IgD-negative memory B cell (primary cell): ENCODE data around the gene CNNM4. TPM values are rescaled to one million over a fixed set of nuclear protein-coding genes. Genes with fewer than 3 reads are reported as not detected.

Experiments
- H3K27ac Mint-ChIP-seq, 3 donors: one replicate each; pipeline ENCODE4 v1.8.0; 2020 to 2022; ENCODE audit warnings: mild to moderate bottlenecking in 3 of 3, mixed read lengths in 3 of 3, moderate library complexity in 1 of 3
- H3K27me3 Mint-ChIP-seq: one replicate; pipeline ENCODE4 v1.8.0; 2021; ENCODE audit warnings: mixed read lengths
- H3K36me3 Mint-ChIP-seq: one replicate; pipeline ENCODE4 v1.8.0; 2020; ENCODE audit warnings: mild to moderate bottlenecking, mixed read lengths
- H3K4me1 Mint-ChIP-seq, 3 donors: one replicate each; pipeline ENCODE4 v1.8.0; 2020 to 2022; ENCODE audit warnings: mixed read lengths in 3 of 3, mild to moderate bottlenecking in 1 of 3
- H3K4me3 Mint-ChIP-seq, 4 donors: one replicate each; pipeline ENCODE4 v1.8.0; 2020 to 2022; ENCODE audit warnings: mild to moderate bottlenecking in 4 of 4, mixed read lengths in 4 of 4, moderate library complexity in 3 of 4
- H3K9me3 Mint-ChIP-seq, 3 donors: one replicate each; pipeline ENCODE4 v1.8.0; 2020 to 2021; ENCODE audit warnings: mixed read lengths in 3 of 3, mild to moderate bottlenecking in 1 of 3
- polyA plus RNA-seq: library from polyadenylated mRNA; unstranded; fragments of 300-500 nt; fragmentation: Illumina TruSeq; gene quantifications from one replicate; pipeline ENCODE4 v1.2.3, GENCODE V29; 2021

The CNNM4 gene
- polyA plus RNA-seq, 1 donor from 2014 or later = 7.9 TPM

DNA sequence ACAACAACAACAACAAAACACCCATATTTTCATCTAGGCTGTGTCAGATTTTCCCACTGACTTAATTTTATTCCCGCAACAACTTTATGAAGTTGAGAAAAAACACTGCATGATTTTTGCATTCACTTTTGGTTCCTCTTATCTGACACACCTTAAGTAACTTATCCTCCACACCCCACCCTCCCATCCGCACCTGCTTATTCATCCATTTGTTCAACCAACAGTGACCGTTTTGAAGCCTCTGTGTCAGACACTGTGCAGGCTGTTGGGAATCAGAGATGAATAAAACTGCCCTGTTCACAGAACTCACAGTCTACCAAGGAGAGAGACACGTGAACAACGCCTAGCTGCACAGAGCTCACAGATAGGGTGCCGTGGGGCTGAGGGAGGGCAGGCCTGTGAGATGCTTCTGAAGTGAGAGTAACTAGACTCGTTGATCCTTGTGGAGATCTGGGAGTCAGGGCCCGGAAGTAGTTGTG, 7.4 kb downstream of the CNNM4 start:
- Mint-ChIP-seq H3K9me3 (no peaks in the 10 kb centered on the region), H3K27me3 (no peaks in the 10 kb centered on the region), H3K36me3 (peaks cover 8% of the 10 kb centered on the region), H3K27ac (peak overlapping the region; percentile 85 to 94 (median 89)), H3K4me3 (peak overlapping the region; percentile 75 to 95 (median 78)), H3K4me1 (peaks cover 31 to 60% (median 45%) of the 10 kb centered on the region in 3 donors)

DNA sequence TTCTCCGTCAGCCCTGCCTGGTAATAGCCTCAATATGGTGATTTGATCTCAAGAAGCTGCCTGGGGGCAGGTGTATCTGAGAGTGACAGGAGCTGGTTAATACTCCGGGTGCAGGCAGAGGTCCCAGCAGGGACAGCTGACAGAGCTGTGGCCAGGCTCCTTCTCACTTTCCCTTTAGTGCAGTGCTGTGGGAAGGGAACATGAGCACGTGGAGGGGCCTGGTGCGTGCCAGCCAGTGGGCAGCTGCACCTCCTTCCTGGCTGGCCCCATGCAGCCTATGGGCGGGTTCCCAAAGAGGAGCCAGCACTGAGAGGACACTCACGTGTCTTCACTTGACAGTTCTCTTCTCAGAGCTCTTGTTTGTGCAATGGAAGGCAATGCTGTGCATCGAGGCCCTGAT, 9.1 kb downstream of the CNNM4 start:
- peak overlapping the region; percentile 52 to 82 (median 67) for H3K27ac Mint-ChIP-seq
- peak overlapping the region in 1 of 4 donors; percentile 46 for H3K4me3 Mint-ChIP-seq
- no peaks in the 10 kb centered on the region for H3K27me3 Mint-ChIP-seq
- peaks cover 26 to 59% (median 42%) of the 10 kb centered on the region in 3 donors for H3K4me1 Mint-ChIP-seq
- H3K36me3 Mint-ChIP-seq = peaks cover 8% of the 10 kb centered on the region
- H3K9me3 Mint-ChIP-seq = no peaks in the 10 kb centered on the region

DNA sequence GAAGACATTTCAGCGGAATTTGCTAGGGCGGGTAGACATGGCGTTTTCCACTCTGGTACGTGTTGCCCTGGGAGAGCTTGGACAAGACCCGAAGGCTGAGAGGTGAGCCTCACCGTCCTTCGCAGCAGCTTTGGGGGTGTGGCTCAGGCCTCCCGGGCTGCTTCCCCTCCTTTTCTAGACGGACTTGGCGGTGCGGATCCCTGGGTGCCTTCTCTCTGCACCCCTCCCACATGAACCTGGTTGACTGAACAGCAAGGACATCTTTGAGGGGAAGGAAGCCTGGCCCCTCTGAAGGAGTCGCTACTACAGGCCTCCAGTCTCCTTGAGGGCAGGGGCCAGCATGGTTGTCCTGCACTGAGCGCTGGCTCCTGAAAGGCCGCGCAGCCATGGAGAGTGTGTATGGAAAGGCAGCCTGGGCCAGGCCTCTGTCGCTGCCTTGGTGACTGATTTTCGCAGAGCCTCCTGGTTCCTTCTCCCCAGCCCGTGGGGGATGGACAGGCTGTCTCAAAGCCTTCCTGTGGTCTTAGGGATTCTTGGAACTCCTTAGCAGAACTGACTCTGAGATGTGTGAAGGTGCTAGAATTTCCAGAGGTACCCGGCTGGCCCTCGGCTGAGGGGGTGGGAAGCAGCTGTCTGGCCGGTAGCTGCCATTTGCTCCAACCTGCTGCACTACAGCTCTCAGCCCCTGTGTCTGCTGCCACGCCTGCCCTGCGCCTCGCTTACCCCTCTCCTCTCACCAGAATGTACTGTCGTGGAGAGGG, 9.9 kb downstream of the CNNM4 start:
- H3K27ac Mint-ChIP-seq = peak overlapping the region; percentile 52 to 82 (median 67)
- H3K36me3 Mint-ChIP-seq = peaks cover 8% of the 10 kb centered on the region
- no peaks in the 10 kb centered on the region for H3K9me3 Mint-ChIP-seq
- no peaks in the 10 kb centered on the region for H3K27me3 Mint-ChIP-seq
- peaks cover 33 to 61% (median 45%) of the 10 kb centered on the region in 3 donors for H3K4me1 Mint-ChIP-seq
- peak overlapping the region in 2 of 4 donors; percentile 23 to 46 for H3K4me3 Mint-ChIP-seq

DNA sequence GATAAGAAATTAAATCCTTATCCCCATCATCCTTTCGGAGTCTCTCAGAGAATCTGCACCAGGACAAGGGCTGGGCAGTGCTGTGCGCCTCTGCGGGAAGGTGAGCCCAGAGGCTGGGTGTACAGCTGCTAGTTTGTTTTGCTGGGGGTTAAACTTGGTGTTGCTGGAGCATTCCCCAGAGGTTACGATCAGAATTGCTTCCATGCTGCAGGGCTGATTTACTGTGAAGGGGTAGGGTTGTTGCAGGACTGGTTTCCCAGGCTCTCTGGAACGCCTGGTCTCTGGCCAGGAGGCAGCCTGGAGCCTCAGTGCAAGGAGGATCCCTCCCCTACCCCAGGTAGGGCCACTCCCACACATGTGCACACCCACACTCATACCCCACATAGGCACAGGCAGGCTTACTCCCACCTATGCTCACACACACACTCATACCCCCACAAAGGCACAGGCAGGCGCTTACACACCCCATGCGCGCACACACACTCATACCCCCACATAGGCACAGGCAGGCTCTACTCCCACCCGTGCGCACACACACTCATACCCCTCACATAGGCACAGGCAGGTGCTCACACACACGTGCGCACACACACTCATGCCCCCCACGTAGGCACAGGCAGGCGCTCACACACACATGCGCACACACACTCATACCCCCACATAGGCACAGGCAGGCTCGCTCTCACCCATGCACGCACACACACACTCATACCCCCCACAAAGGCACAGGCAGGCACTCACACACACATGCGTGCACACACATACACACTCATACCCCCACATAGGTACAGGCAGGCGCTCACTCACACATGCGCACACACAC, 11.3 kb downstream of the CNNM4 start:
- H3K27ac Mint-ChIP-seq = peak overlapping the region in 2 of 3 donors; percentile 4 to 83
- peaks cover 30 to 55% (median 36%) of the 10 kb centered on the region in 3 donors for H3K4me1 Mint-ChIP-seq
- no peaks in the 10 kb centered on the region for H3K9me3 Mint-ChIP-seq
- H3K27me3 Mint-ChIP-seq = no peaks in the 10 kb centered on the region
- peak overlapping the region in 2 of 4 donors; percentile 13 to 61 for H3K4me3 Mint-ChIP-seq
- H3K36me3 Mint-ChIP-seq = peaks cover 3% of the 10 kb centered on the region

DNA sequence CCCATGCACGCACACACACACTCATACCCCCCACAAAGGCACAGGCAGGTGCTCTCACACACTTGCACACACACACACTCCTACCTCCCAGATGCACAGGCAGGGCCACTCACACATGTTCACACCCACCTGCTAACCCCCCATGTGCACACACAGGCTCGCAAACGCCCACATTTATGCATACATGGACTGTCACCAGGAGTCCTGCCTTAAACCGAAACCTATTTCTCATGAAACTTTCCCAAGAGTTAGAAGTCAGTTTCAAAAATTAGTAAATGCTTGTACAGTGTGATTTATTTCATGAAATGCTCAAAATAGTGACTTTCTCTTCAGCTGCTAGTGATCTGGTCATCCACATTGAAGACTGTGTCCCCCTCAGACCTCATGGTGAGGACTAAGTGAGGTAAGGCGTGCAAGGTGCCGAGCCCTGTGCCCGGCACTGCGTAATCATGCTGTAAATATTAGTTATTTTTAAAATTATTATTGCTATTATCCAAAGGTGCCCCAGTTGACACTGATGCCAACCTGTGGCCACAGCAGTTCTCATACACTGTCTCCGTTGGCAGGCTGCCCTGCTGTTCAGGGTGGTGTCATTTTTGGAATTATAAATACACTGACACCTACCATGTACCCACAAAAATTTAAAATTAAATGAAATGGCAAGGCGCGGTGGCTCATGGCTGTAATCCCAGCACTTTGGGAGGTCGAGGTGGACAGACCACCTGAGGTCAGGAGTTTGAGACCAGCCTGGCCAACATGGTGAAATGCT, 12.4 kb downstream of the CNNM4 start:
- Mint-ChIP-seq H3K27ac (peak overlapping the region; percentile 4 to 95 (median 90)), H3K4me3 (peak overlapping the region; percentile 41 to 82 (median 68)), H3K36me3 (peaks cover 3% of the 10 kb centered on the region), H3K9me3 (no peaks in the 10 kb centered on the region), H3K27me3 (no peaks in the 10 kb centered on the region), H3K4me1 (peaks cover 22 to 47% (median 28%) of the 10 kb centered on the region in 3 donors)

DNA sequence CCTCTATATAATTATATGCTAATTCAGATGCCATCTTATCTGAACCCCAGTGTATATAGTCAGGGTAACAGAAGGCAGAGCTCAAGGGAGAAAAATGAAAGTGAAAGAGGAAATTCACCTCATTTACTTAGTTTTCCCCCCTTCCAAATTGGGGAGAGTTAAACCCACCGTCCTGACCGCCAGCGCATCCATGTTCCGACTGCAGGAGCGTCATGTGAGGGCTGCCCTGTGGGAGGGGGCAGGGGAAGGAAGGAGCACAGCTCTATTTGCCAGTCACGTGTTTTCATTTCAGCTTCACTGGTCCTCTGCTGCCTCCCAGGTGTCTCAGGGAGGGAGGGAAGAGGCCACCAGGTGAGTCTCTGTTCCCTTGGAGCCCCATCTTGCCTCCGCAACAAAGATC, 13.2 kb downstream of the CNNM4 start:
- Mint-ChIP-seq H3K4me3 (peak overlapping the region; percentile 41 to 99 (median 90)), H3K36me3 (no peaks in the 10 kb centered on the region), H3K4me1 (peaks cover 17 to 40% (median 24%) of the 10 kb centered on the region in 3 donors)

DNA sequence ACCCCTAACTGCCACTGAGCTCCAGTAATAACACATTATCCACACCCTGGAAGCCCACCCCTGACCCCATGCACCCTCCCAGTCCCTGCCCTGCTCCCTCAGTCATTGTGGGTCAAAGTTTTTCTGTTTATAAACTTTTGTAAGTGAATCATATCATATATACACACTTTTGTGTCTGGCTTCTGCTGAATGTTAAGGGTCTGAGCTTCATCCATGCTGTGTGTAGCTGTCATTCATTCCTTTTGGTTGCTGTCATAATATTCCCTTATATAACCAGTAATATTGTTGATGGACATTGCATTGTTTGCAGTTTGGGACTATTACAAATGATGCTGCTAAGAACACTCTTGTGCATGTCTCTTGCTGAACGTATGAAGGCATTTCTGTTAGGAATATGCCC, 14.5 kb downstream of the CNNM4 start:
- H3K27ac Mint-ChIP-seq = peak overlapping the region in 1 of 3 donors; percentile 85
- H3K27me3 Mint-ChIP-seq = no peaks in the 10 kb centered on the region
- H3K4me1 Mint-ChIP-seq = peaks cover 17 to 33% (median 24%) of the 10 kb centered on the region in 3 donors
- no peaks in the 10 kb centered on the region for H3K9me3 Mint-ChIP-seq
- H3K4me3 Mint-ChIP-seq = peak overlapping the region in 2 of 4 donors; percentile 39 to 73
- H3K36me3 Mint-ChIP-seq = peaks cover 2% of the 10 kb centered on the region

More for the DNA sequence above, 13.2 kb downstream of the CNNM4 start:
- H3K9me3 Mint-ChIP-seq = no peaks in the 10 kb centered on the region
- no peaks in the 10 kb centered on the region for H3K27me3 Mint-ChIP-seq
- H3K27ac Mint-ChIP-seq = peak overlapping the region; percentile 38 to 97 (median 90)

DNA sequence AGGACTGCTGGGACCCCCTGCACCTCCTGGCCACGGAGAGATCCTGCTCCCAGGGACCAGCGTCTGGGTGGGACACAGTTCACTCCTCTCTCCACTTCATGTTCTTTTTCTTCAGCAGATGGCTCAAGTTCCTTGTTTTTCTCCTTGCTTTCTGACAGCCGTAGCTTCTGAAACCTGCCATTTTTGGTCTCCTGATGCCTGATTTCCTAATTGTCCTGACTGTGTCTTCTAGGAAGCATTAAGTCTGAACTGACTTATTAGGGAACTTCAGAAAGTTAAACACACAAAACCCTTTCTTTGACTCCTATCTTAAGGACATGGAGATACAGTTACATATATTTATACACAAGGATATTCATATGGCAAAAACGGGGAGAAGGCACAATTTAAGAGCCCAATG, 22.7 kb downstream of the CNNM4 start:
- Mint-ChIP-seq H3K4me1 (peaks cover 2 to 9% (median 3%) of the 10 kb centered on the region in 3 donors), H3K36me3 (peaks cover 2% of the 10 kb centered on the region), H3K9me3 (no peaks in the 10 kb centered on the region), H3K27ac (no peak overlapping the region), H3K27me3 (no peaks in the 10 kb centered on the region), H3K4me3 (no peak overlapping the region)

DNA sequence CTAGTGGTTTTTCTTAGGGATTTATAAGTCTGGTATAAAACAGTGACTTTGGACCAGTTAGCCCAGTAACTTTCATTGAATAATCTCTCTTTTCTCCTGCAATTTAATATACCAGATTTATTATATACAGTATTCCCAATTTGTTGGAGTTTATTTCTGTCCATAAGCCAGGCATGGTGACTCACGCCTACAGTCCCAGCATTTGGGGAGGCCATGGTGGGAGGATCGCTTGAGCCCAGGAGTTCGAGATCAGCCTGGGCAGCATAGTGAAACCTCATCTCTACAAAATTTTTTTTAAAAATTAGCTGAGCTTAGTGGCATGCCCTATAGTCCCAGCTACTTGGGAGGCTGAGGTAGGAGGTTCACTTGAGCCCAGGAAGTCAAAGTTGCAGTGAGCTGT, 26.7 kb downstream of the CNNM4 start:
- Mint-ChIP-seq H3K27ac (no peak overlapping the region), H3K27me3 (no peaks in the 10 kb centered on the region), H3K36me3 (no peaks in the 10 kb centered on the region), H3K4me3 (no peak overlapping the region), H3K4me1 (peaks cover 2 to 9% (median 7%) of the 10 kb centered on the region in 3 donors), H3K9me3 (no peaks in the 10 kb centered on the region)

DNA sequence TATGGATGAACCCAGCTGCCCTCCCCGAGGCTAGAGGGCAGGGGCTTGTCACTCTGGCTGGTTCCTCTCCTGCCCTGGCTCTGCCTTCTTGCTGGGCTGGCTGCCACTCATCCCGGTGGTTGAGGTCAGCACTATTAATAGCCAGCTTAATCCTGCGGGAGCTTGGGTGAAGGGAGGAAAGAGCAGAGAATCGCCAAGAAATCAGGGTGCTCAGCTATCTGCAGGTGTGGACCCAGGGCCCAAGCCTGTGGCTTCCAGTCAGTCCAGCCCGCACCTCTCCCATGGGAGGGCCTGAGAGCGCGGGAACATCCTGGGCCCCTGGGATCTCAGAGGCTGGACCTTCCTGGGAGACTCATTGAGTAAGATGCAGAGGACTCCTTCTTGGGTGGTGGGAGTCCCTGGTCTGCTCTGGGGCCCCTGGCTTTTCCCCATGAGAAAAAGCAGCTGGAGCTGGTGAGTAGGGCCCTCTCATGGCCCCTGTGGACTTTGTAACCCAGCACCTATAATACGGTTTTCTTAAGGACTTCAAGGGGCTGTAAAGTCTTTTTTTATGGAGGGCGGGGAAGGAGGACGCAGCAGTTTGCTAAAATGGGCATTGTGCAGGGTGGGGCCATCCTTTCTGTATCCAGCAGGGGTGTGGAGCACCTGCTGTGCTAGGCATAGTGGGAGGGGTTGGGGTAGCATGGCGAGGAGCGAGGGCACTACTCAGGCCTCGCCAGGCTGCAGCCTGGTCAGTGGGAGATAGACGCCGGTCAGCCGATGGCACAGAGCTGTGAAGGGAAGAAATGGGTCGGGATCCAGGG, 27.9 kb downstream of the CNNM4 start:
- Mint-ChIP-seq H3K36me3 (peaks cover 2% of the 10 kb centered on the region), H3K4me3 (no peak overlapping the region), H3K27ac (no peak overlapping the region), H3K4me1 (peaks cover 4 to 6% (median 5%) of the 10 kb centered on the region in 3 donors), H3K27me3 (no peaks in the 10 kb centered on the region), H3K9me3 (no peaks in the 10 kb centered on the region)

DNA sequence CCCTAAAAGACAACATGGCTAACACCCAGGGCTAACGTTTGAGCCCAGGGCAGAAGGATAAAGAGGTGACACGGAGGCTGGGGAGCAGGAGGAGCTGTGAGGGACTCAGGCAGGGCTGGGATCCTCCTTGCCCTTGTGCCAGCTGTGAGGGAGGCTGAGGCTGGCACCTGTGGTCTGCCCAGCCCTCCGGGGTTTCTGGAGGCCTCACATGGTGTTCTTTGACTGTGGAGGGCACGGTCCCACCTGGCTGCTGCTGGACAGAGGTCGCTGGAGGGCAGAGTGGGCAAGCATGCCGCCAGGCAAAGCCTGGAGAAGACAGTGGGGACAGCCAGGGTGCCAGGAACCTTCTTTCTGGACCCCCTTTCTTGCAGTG, 28.5 kb downstream of the CNNM4 start:
- Mint-ChIP-seq H3K4me3 (no peak overlapping the region), H3K36me3 (peaks cover 2% of the 10 kb centered on the region), H3K9me3 (no peaks in the 10 kb centered on the region), H3K27ac (no peak overlapping the region), H3K4me1 (peaks cover 4 to 8% (median 6%) of the 10 kb centered on the region in 3 donors), H3K27me3 (no peaks in the 10 kb centered on the region)

DNA sequence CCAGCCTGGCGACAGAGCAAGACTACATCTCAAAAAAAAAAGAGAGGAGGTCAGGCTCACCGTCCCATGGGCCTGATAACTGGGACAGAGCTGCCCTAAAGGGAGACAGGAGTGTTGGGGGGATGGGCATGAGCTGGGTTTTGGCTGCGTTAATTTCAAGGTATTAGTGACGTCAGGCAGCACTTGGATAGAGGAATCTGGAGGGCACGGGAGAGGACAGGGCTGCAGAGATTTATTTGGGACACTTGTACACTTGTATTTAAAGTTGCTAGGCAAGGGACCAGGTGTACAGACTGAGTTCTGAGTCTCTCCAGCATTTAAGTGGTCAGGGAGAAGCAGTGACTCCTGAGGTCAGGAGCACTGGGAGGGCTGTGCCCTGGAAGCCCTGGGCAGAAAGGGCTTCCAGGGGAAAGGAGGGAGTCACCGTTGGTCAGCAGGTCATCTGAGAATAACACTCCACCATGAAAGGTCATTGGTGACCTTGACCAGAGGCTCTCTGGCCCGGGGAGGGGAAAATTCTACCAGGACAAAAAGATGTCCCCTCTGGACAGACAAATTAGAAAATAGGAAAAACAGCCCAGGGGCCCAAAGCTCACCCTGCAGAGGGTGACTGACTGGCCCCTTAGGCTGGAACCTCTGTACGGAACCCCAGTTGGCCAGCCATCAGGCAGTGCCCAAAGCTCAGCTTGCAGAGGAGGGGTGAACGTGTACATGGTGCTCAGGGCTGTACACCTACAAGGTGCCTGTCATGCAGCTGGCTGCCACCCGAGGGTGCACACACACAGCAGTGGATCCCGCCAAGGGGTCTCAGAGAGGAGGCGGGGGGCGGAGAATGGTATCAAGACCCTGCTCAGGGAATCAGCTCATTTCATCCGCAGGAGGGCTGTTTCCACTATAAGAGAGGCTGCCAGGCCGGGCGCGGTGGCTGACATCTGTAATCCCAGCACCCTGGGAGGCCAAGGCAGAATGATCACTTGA, 32.4 kb downstream of the CNNM4 start:
- H3K27ac Mint-ChIP-seq = peak overlapping the region in 1 of 3 donors; percentile 5

DNA sequence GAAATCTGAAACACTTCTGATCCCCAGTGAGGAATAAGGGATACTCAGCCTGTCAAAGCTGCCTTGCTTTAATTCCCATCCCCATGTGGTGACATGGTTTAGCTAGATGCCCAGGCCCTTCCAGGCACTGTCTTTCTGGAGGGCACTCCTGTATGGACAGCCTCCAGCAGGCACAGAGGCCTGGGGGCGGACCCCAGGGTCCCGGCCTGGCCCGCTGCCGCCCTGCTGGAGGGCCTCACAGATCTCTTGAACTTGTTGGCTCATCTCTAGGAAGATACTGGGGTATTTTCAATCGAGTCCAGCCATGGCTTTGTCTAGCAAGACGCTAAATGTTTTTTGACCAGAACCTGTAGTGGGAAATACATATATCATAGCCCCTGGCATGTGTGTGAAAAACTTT, 34.4 kb downstream of the CNNM4 start:
- Mint-ChIP-seq H3K27ac (peak overlapping the region in 1 of 3 donors; percentile 57), H3K4me3 (no peak overlapping the region), H3K4me1 (peaks cover 2 to 13% (median 7%) of the 10 kb centered on the region in 3 donors), H3K27me3 (no peaks in the 10 kb centered on the region), H3K36me3 (peaks cover 7% of the 10 kb centered on the region), H3K9me3 (no peaks in the 10 kb centered on the region)

More for the DNA sequence above, 32.4 kb downstream of the CNNM4 start:
- Mint-ChIP-seq H3K9me3 (no peaks in the 10 kb centered on the region), H3K4me1 (peaks cover 2 to 8% (median 7%) of the 10 kb centered on the region in 3 donors), H3K4me3 (peak overlapping the region in 1 of 4 donors; percentile 43), H3K36me3 (peaks cover 2% of the 10 kb centered on the region), H3K27me3 (no peaks in the 10 kb centered on the region)
